ENCODE results near the gene UBN1. TPM values are rescaled to one million over a fixed set of nuclear protein-coding genes. Genes with fewer than 3 reads are reported as not detected.
A peak's percentile ranks its signal among the peaks of the same experiment; 100 is the strongest.

UBN1 gene
- total RNA-seq, 1 donor from 2014 or later: 33.1 TPM

DNA sequence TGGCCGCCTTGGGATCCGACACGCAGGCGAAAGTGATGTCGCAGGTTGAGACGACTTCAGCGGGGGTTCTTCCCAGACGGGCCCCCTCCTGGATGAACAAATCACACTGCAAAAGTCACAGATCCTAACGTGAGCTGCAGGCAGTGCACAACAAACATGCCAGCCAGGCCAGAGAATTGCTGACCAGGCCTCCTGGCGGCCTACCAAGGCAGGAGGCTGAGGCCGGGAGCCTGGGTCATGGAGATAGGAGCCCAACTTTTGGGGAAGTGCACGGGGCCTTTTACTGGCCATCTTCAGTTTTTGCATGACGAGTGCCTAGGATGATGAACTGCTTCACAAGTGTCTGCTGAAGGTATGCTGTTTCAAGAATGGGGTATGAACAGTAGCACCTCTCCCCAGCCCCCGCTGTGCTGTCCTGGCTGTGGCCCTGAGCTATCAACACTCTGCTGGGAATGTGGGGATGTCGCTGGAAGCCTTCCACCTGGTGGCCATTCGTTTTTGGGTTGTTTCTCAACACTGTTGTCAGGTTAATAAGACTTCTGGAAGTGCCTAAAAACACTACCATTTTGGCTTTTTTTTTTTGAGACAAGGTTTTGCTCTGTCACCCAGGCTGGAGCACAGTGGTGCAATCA, 32.6 kb upstream of the UBN1 start:
- DNase-seq (ENCODE audit: low read depth): no peak

GRCh38 chr16:4820652-4821051, 26.6 kb upstream of the UBN1 start:
- DNase-seq (ENCODE audit: low read depth): no peak

DNA sequence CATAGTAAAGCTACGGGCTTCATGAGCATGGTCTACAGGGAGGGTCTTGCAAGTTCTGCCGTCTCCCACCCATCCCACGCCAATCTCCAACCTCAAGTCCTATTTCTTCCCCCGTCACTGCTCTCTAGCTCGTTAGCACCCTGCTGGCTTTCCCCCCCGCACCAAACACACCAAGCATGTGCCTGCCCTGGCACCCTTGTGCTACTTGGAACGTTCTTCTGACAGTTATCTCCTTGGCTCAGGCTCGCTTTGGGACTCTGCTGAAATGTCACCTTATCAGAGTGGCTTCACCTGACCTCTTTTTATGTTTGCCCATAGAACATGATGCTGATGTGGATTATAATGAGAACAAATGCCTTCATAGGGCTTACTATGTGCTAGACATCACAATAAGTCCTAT, 22.1 kb upstream of the UBN1 start:
- no peak for DNase-seq (ENCODE audit: low read depth)

DNA sequence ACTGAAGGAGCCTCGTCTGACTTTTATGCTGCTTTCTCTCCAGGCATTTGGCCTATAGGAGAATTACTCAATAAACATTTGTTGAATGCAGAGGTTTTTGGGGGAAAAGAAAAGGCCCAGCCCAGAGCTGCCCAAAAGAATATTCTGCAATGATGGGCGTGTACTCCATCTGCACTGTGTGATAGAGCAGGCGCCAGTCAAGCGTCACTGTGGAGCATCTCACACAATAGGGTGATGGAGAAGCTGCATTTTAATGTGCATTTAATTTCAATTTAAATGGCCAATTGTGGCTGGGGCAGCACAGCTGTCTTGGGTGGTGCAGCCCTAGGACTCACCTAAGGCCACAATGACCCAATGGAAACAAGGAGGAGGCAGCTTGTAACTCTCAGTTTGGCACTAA, 20.8 kb upstream of the UBN1 start:
- no peak for DNase-seq (ENCODE audit: low read depth)

DNA sequence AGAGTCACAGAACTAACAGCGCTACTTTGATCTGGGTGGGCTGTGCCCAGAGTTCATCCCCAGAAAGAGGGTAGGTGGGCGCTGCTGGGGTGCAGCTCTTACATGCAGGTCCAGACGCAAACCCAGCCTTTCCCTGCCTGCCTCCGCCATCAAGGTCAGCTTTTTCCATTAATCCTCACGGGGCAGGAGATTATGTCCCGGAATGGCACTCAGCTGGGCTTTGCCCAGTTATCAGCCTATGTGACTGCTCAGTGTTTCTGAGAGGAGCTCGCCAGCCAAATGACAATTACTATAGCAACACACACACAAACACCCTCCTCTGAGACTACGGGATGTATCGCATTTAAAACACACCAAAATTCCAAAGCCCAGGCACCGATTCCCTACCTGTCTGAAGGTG, 20.3 kb upstream of the UBN1 start:
- no peak for DNase-seq (ENCODE audit: low read depth)

DNA sequence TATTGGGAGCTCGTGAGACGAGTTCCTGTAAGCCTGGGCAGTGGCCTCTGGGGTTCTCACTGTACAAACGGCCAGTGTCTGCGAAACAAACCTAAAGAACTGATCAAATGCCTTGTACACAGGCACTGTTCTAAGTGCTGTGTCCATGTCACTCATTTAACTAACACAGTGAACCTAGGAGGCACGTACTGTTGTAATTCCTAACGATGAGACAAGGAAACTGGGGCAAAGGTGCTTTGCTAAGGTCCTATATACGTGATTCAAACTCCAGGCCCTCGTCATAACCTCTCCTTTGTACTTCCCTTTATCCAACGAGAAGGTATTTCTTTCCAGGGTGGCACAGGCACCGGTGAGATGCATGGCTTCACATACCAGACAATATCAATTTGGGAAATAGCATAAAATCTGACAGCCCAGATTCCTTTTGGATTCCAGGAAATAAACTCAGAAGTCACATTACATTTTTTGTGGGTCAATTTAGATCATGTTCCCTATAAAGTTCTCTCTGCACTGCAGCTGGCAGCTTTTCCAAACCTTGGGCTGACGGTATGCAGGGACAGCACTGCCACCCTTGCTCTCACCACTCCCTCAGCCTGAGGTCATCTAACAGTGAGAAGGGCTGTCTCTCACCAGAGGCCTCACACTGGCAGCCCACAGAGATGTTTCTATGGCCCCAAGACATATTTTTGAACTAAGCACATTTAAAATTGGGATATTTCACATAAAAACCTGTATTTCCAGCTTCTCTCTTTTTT, 18.5 kb upstream of the UBN1 start:
- no peak for DNase-seq (ENCODE audit: low read depth)

DNA sequence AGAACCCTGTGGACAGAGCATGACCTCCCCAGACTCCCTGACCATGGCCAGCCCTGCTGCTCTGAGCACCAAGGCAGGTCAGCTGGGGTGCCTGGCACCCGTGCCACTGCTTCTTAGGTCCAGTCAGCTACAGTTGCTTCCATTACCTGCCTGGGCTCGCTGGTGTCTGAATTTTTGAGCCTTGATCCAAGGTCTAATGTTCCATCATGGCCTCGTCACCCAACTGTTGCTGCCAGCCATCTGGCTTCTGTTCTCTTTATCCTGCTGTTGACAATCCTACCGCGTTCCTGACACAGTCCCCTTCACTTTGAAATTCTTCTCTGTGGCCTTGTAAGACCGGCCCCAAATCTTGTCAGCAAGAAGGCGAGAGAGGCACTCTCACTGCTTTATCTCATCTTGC, 16.9 kb upstream of the UBN1 start:
- DNase-seq (ENCODE audit: low read depth): no peak

DNA sequence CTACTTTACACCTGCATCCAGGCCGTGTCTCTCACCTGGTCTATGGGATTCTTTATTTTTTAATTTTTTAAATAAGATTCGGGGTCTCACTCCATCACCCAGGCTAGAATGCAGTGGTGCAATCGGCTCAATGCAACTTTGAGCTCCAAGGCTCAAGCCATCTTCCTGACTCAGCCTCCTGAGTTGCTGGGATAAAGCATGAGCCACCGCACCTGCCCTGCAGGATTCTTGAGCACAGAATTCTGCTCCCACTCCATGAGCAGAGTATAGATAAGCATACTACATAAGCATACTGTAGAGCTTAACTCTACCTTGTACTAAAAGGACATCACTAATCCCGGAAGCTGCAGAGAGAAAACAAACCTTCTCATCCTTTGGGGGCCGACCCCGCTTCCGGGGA, 15.7 kb upstream of the UBN1 start:
- DNase-seq (ENCODE audit: low read depth): no peak

DNA sequence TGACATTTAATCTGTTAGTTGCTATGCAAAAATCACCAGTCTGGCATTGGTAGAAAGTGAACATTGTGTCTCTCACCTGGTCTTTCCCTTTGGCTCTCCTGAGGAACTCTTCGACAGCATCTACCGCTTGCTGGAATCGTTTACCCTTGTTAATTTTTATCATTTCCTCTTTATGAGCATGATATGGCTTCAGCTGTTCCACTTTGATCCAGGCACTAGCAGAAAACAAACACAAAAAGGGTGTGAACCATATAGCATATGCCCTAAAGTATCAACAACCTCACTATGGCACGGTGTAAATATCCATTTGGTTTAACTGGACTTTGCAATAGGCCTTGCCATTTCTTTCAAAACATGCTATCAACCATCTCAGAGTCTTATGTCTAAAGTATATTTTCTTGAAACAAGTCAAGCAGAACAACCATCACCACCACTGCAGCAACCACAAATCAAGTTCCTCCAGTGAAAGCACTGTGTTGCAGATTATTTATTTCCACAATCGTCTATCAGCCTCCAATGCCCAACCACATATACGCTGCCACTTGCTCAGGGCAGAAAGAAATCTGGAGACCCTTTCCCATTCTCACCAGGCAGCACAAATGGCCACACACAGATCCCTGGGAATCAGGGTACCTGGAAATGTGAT, 14.5 kb upstream of the UBN1 start:
- peak; percentile 15 for DNase-seq (ENCODE audit: low read depth)

- DNase-seq (ENCODE audit: low read depth): no peak
These were observed 13.7 kb upstream of the UBN1 start for GRCh38 chr16:4833584-4833983.

DNA sequence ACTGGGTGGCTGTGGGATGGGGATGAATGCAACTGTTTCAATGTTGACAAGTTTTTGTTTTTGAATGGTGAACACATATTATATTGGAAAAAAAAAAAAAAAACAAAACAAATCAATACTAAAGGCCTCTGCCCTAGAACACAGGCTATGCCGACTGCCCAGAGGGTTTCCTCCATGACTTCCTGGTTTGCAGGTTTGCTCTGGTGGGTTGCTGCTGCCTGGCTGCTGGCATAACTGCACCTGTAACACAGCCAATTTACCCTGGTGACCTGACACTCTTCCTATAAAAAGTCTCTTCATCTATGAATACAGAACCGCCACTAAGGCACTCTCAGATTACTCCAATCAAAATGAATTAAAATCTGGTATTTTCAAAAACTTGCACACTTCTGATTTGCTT, 10.6 kb upstream of the UBN1 start:
- DNase-seq (ENCODE audit: low read depth): no peak

GRCh38 chr16:4837733-4838501, 9.4 kb upstream of the UBN1 start:
- DNase-seq (ENCODE audit: low read depth): peak; percentile 45

DNA sequence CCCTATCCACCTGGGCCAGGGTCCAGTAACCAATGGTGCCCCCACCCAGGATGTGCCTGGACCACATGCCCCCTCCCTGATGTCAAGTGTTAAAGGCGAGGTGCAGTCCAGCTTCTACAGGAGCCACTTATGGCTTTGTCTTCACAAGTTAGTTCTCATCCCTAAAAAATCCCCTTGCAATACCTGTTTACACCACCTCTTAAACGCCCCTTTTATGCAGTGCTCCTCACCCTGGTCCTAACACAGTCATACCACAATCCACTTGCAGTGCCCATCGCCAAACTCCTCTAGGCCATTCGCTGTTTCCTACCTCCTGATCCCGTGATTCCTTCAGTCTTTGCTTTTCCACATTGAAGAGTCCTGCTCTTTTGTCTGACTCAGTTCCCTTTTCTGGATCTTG, 7.3 kb upstream of the UBN1 start:
- no peak for DNase-seq (ENCODE audit: low read depth)

DNA sequence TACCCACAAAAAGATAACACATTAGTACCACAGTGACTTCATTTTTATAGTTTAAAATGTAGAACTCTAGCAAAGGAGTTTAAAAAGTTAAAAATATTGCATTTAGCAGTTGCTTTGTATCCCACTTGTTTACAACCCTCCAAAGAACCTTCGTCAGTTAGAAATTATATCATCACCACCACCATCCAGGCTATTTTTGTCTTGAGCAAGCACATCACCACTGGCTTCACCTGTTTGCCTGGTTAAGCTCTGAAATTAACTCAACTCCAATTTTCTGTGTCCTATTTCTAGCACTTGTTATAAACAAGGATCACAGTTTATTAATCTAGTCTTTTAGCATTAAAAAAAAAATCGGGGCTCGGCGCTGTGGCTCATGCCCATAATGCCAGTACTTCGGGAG, 6.3 kb upstream of the UBN1 start:
- no peak for DNase-seq (ENCODE audit: low read depth)

GRCh38 chr16:4846503-4846900, 779 bp upstream of the UBN1 start:
- peak; percentile 67 for DNase-seq (ENCODE audit: low read depth)

- peak; percentile 65 for DNase-seq (ENCODE audit: low read depth)
These were observed 700 bp downstream of the UBN1 start for GRCh38 chr16:4847774-4848587.

- DNase-seq (ENCODE audit: low read depth): no peak
These were observed 2.9 kb downstream of the UBN1 start for GRCh38 chr16:4850211-4850610.

DNA sequence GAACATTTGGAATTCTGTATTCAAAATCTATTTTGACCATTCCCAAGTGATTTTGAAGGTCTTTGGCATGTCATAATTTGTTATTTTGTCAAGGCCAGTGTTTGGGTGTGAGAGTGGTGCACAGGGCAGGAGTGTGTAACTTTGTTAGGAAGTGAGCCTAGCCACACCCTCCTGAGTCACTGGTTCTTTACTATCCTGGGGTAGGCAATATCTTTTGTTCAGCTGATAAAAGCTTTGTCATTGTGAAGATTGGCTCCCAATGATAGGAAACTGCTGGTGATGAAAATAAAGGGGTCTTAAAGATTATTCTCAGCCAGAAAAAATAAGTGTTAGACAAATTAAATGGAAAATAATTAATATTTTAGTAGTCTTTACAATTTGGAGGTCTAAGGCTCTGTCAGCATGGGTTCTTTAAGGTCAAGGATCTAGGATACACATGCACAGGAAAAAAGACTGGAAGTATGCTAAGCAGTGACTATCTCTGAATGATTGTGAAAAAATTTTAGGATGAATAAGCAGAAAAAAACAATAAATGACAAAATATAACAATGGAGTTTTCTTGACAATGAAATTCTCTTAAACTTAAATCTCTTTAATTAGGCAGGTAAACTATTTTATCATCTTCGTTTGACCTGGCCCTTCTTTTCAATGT, 5.1 kb downstream of the UBN1 start:
- DNase-seq (ENCODE audit: low read depth): peak; percentile 11

DNA sequence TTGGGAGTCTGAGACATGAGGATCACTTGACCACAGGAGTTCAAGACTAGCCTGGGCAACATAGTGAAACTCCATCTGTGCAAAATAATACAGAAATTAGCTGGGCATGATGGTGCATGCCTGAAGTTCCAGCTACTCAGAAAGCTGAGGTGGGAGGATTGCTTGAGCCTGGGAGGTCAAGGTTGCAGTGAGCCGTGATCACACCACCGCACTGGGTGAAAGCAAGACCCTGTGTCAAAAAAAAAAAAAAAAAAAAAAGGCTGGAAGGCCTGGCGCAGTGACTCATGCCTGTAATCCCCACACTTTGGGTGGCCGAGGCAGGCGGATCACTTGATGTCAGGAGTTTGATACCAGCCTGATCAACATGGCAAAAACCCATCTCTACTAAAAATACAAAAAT, 8.1 kb downstream of the UBN1 start:
- no peak for DNase-seq (ENCODE audit: low read depth)

DNA sequence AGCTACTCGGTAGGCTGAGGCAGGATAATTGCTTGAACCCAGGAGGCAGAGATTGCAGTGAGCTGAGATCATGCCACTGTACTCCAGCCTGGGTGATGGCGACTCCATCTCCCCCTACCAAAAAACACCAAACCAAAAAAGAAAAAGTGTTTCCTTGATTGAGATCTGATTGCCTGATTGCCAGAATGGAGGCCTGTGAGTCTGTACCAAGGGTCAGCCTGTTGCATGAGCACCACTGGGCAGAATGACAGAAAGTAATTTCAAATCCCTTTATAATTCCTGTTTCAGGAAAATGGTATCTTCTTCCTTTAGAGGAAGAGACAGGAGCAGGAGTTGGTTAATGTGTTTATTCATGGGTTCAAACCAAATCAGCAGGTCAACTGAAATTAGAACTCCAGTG, 8.5 kb downstream of the UBN1 start:
- DNase-seq (ENCODE audit: low read depth): no peak
